OCI-LY3 (cell line): ENCODE measurements around the gene YY1.
A peak's percentile ranks its signal among the peaks of the same experiment; 100 is the strongest.

ENCODE experiments used
- H2AFZ ChIP-seq: fragments of 200-600, 300-600 bp; shearing (Covaris generic); 2 replicates; pipeline ENCODE4 v1.6.0; 2014; ENCODE audit warnings: antibody characterized with exemption, low read depth, low read length
- H3K27ac ChIP-seq: fragments of 200-600, 300-600 bp; sonication (generic); 2 replicates; pipeline ENCODE4 v1.5.1; 2014; ENCODE audit warnings: mild to moderate bottlenecking, low read length, moderate library complexity, mixed read lengths
- H3K27me3 ChIP-seq: fragments of 200-600, 300-600 bp; sonication (generic); 2 replicates; pipeline ENCODE4 v1.6.1; 2014; ENCODE audit warnings: low read depth, low read length, mixed read lengths
- H3K36me3 ChIP-seq: fragments of 200-600, 300-600 bp; sonication (generic); replicated peaks from 2 replicates; pipeline ENCODE3; 2014; ENCODE audit warnings: low read depth, low read length, mixed read lengths
- H3K4me1 ChIP-seq: fragments of 300-600, 200-600 bp; sonication (generic); 2 replicates; pipeline ENCODE4 v1.6.1; 2014; ENCODE audit warnings: low read length, mixed read lengths
- H3K4me2 ChIP-seq: fragments of 200-600, 300-600 bp; sonication (generic); 2 replicates; pipeline ENCODE4 v1.6.1; 2014; ENCODE audit warnings: low read length, mixed read lengths
- H3K4me3 ChIP-seq: fragments of 300-600, 200-600 bp; sonication (generic); 2 replicates; pipeline ENCODE4 v1.5.1; 2014; ENCODE audit warnings: antibody characterized with exemption, mild to moderate bottlenecking, low read length, moderate library complexity
- H3K79me2 ChIP-seq: fragments of 300-600, 200-600 bp; shearing (Covaris generic); 2 replicates; pipeline ENCODE4 v1.6.1; 2014; ENCODE audit warnings: mild to moderate bottlenecking, low read length, mixed read lengths
- H3K9ac ChIP-seq: fragments of 300-600, 200-600 bp; shearing (Covaris generic); 2 replicates; pipeline ENCODE4 v1.6.0; 2014; ENCODE audit warnings: mild to moderate bottlenecking, low read length, moderate library complexity
- H3K9me3 ChIP-seq: fragments of 200-600, 300-600 bp; shearing (Covaris generic); 2 replicates; pipeline ENCODE4 v1.6.1; 2014; ENCODE audit warnings: low read length, mixed read lengths; ENCODE audit not compliant: insufficient read depth
- H4K20me1 ChIP-seq: fragments of 200-600, 300-600 bp; sonication (generic); 2 replicates; pipeline ENCODE4 v1.6.1; 2016; ENCODE audit warnings: low read length, mixed read lengths; ENCODE audit not compliant: insufficient read depth
- CTCF ChIP-seq: fragments of 200-600, 300-600 bp; sonication (generic); IDR thresholded peaks from 2 replicates; pipeline ENCODE4 v1.5.1; 2014; ENCODE audit warnings: antibody characterized with exemption, low read length, low read depth
- EZH2phosphoT487 ChIP-seq: fragments of 200-600 bp; shearing (Covaris generic); IDR thresholded peaks from 2 replicates; pipeline ENCODE4 v1.6.1; 2018; ENCODE audit warnings: antibody characterized with exemption, mixed run types, low read depth

Gene YY1

GRCh38 chr14:100289916-100290606 is 51.1 kb downstream of the YY1 start:
- Histone ChIP-seq H3K27me3 (no peaks in the 10 kb centered on the region), H3K9ac (no peak overlapping the region), H3K79me2 (peaks cover 5% of the 10 kb centered on the region; the same call in 1 of the 2 replicates), H3K4me2 (peak overlapping the region; percentile 10; the same call in 1 of the 2 replicates), H3K4me3 (no peak overlapping the region), H3K4me1 (peaks cover 13% of the 10 kb centered on the region), H2AFZ (no peak overlapping the region), H3K9me3 (no peaks in the 10 kb centered on the region), H4K20me1 (no peaks in the 10 kb centered on the region), H3K27ac (no peak overlapping the region), H3K36me3 (no peaks in the 10 kb centered on the region)
- TF ChIP-seq CTCF (no peak), EZH2phosphoT487 (no peak)

- Histone ChIP-seq H3K4me3 (no peak overlapping the region), H3K4me1 (peaks cover 12% of the 10 kb centered on the region), H2AFZ (no peak overlapping the region), H3K27ac (no peak overlapping the region), H3K9ac (no peak overlapping the region), H3K36me3 (no peaks in the 10 kb centered on the region), H3K27me3 (no peaks in the 10 kb centered on the region), H4K20me1 (no peaks in the 10 kb centered on the region), H3K4me2 (no peak overlapping the region), H3K9me3 (no peaks in the 10 kb centered on the region), H3K79me2 (peaks cover 5% of the 10 kb centered on the region; the same call in 1 of the 2 replicates)
- no peak for TF ChIP-seq EZH2phosphoT487
- TF ChIP-seq CTCF = no peak
Observed at GRCh38 chr14:100290607-100291304, 51.8 kb downstream of the YY1 start.

- H3K36me3 ChIP-seq = no peaks in the 10 kb centered on the region
- no peak overlapping the region for H3K4me3 ChIP-seq
Observed at GRCh38 chr14:100291305-100292075, 52.5 kb downstream of the YY1 start.

More at GRCh38 chr14:100291305-100292075, 52.5 kb downstream of the YY1 start:
- H3K9ac ChIP-seq = no peak overlapping the region
- H3K9me3 ChIP-seq = no peaks in the 10 kb centered on the region
- H2AFZ ChIP-seq = no peak overlapping the region
- H3K4me2 ChIP-seq = no peak overlapping the region
- TF ChIP-seq EZH2phosphoT487 = no peak
- no peak for TF ChIP-seq CTCF
- no peaks in the 10 kb centered on the region for H4K20me1 ChIP-seq
- H3K4me1 ChIP-seq = peaks cover 8% of the 10 kb centered on the region
- no peaks in the 10 kb centered on the region for H3K27me3 ChIP-seq
- H3K27ac ChIP-seq = no peak overlapping the region
- no peaks in the 10 kb centered on the region for H3K79me2 ChIP-seq
